WTC11 (cell line): ENCODE data around the gene KPRP. TPM values are rescaled to one million over a fixed set of nuclear protein-coding genes. Genes with fewer than 3 reads are reported as not detected.

ENCODE experiments used
- ATAC-seq: fragments of 200-7000 bp; cut with Tn5 transposase; 2 replicates; pipeline ENCODE4 v1.10.0; 2021; ENCODE audit warnings: mild to moderate bottlenecking, moderate library complexity
- CTCF ChIA-PET: fragments of 300-600 bp; sonication (Branson Sonifier 250); formaldehyde crosslinking; loops from one replicate; lab custom pipeline; 2021; ENCODE audit warnings: antibody characterized with exemption; lab: Charles Lee
- POLR2A ChIA-PET: fragments of 350-600 bp; sonication (Branson Sonifier 250); formaldehyde crosslinking; loops from one replicate; lab custom pipeline; 2021; ENCODE audit warnings: antibody characterized with exemption; lab: Charles Lee
- DNase-seq: peaks from one replicate; pipeline ENCODE4 v3.0.0; 2021; ENCODE audit warnings: low spot score
- H3K27ac Mint-ChIP-seq: 2 replicates; pipeline ENCODE4 v1.8.0; 2021; ENCODE audit warnings: mixed read lengths
- H3K27me3 Mint-ChIP-seq: 2 replicates; pipeline ENCODE4 v1.8.0; 2021; ENCODE audit warnings: low read depth, mild to moderate bottlenecking, moderate library complexity, mixed read lengths
- H3K36me3 Mint-ChIP-seq: 2 replicates; pipeline ENCODE4 v1.8.0; 2021; ENCODE audit warnings: mixed read lengths
- H3K4me1 Mint-ChIP-seq: 2 replicates; pipeline ENCODE4 v1.8.0; 2022; ENCODE audit warnings: mixed read lengths
- H3K4me3 Mint-ChIP-seq: 2 replicates; pipeline ENCODE4 v1.8.0; 2021; ENCODE audit warnings: mild to moderate bottlenecking, moderate library complexity, mixed read lengths
- H3K9me3 Mint-ChIP-seq: 2 replicates; pipeline ENCODE4 v1.8.0; 2021; ENCODE audit warnings: mixed read lengths
- ATF6 ChIP-seq: sonication (generic); formaldehyde crosslinking; IDR thresholded peaks from 2 replicates; pipeline ENCODE4 v1.8.1; 2023; ENCODE audit warnings: mild to moderate bottlenecking, missing genetic modification reagents
- CBFB ChIP-seq: sonication (generic); formaldehyde crosslinking; IDR thresholded peaks from 2 replicates; pipeline ENCODE4 v1.8.1; 2022; ENCODE audit warnings: mild to moderate bottlenecking, low read depth, missing genetic modification reagents
- CREB1 ChIP-seq: sonication (generic); formaldehyde crosslinking; IDR thresholded peaks from 2 replicates; pipeline ENCODE4 v1.8.0; 2023; ENCODE audit warnings: mild to moderate bottlenecking, missing genetic modification reagents
- E2F1 ChIP-seq: sonication (generic); formaldehyde crosslinking; IDR thresholded peaks from 2 replicates; pipeline ENCODE4 v1.8.0; 2022; ENCODE audit warnings: mild to moderate bottlenecking, missing genetic modification reagents
- E2F4 ChIP-seq: sonication (generic); formaldehyde crosslinking; IDR thresholded peaks from 2 replicates; pipeline ENCODE4 v1.8.1; 2022; ENCODE audit warnings: low read depth, mild to moderate bottlenecking, moderate library complexity, missing genetic modification reagents, borderline replicate concordance
- ETV6 ChIP-seq: sonication (generic); formaldehyde crosslinking; IDR thresholded peaks from 2 replicates; pipeline ENCODE4 v1.8.1; 2022; ENCODE audit warnings: mild to moderate bottlenecking, missing genetic modification reagents
- GTF2I ChIP-seq: fragments of 250-450 bp; sonication (Bioruptor Pico); conservative IDR thresholded peaks from 2 replicates; pipeline ENCODE4 v1.4.0; 2021; ENCODE audit warnings: mild to moderate bottlenecking
- IRF2 ChIP-seq: sonication (generic); formaldehyde crosslinking; IDR thresholded peaks from 2 replicates; pipeline ENCODE4 v1.8.0; 2022; ENCODE audit warnings: low read depth, missing genetic modification reagents, borderline replicate concordance
- JUN ChIP-seq: sonication (generic); formaldehyde crosslinking; IDR thresholded peaks from 2 replicates; pipeline ENCODE4 v1.8.0; 2023; ENCODE audit warnings: mild to moderate bottlenecking, missing genetic modification reagents
- MAX ChIP-seq: sonication (generic); formaldehyde crosslinking; IDR thresholded peaks from 2 replicates; pipeline ENCODE4 v1.8.0; 2022; ENCODE audit warnings: mild to moderate bottlenecking, missing genetic modification reagents
- NFATC4 ChIP-seq: fragments of 250-450 bp; sonication (Bioruptor Pico); IDR thresholded peaks from 2 replicates; pipeline ENCODE4 v1.9.0; 2021; ENCODE audit warnings: mild to moderate bottlenecking
- NFE2L1 ChIP-seq: sonication (generic); formaldehyde crosslinking; IDR thresholded peaks from 2 replicates; pipeline ENCODE4 v1.8.1; 2023; ENCODE audit warnings: missing genetic modification reagents
- NR2C2 ChIP-seq: sonication (generic); formaldehyde crosslinking; IDR thresholded peaks from 2 replicates; pipeline ENCODE4 v1.8.0; 2022; ENCODE audit warnings: mild to moderate bottlenecking, missing genetic modification reagents
- OVOL2 ChIP-seq: fragments of 250-450 bp; sonication (Bioruptor Pico); IDR thresholded peaks from 2 replicates; pipeline ENCODE4 v1.9.0; 2021; ENCODE audit warnings: mild to moderate bottlenecking, borderline replicate concordance
- PRRX2 ChIP-seq: fragments of 250-450 bp; sonication (Bioruptor Pico); IDR thresholded peaks from 2 replicates; pipeline ENCODE4 v1.8.0; 2021; ENCODE audit warnings: mild to moderate bottlenecking
- SMAD3 ChIP-seq: sonication (generic); formaldehyde crosslinking; IDR thresholded peaks from 2 replicates; pipeline ENCODE4 v1.8.0; 2022; ENCODE audit warnings: missing genetic modification reagents, mild to moderate bottlenecking, borderline replicate concordance
- SP1 ChIP-seq: sonication (generic); formaldehyde crosslinking; conservative IDR thresholded peaks from 2 replicates; pipeline ENCODE4 v1.8.1; 2022; ENCODE audit warnings: missing genetic modification reagents
- USF2 ChIP-seq: sonication (generic); formaldehyde crosslinking; IDR thresholded peaks from 2 replicates; pipeline ENCODE4 v1.8.1; 2023; ENCODE audit warnings: mild to moderate bottlenecking, missing genetic modification reagents, moderate library complexity
- ZBTB43 ChIP-seq: sonication (generic); formaldehyde crosslinking; IDR thresholded peaks from 2 replicates; pipeline ENCODE4 v1.8.1; 2023; ENCODE audit warnings: mild to moderate bottlenecking, missing genetic modification reagents
- ZNF121 ChIP-seq: sonication (generic); formaldehyde crosslinking; IDR thresholded peaks from 2 replicates; pipeline ENCODE4 v1.8.0; 2023; ENCODE audit warnings: missing genetic modification reagents
- ZNF138 ChIP-seq: sonication (generic); formaldehyde crosslinking; conservative IDR thresholded peaks from 2 replicates; pipeline ENCODE4 v1.8.1; 2022; ENCODE audit warnings: mild to moderate bottlenecking, moderate library complexity, missing genetic modification reagents
- ZNF416 ChIP-seq: fragments of 250-450 bp; sonication (Bioruptor Pico); IDR thresholded peaks from 2 replicates; pipeline ENCODE4 v1.9.0; 2021; ENCODE audit warnings: mild to moderate bottlenecking, inconsistent platforms
- ZNF512 ChIP-seq: sonication (generic); formaldehyde crosslinking; IDR thresholded peaks from 2 replicates; pipeline ENCODE4 v1.8.1; 2022; ENCODE audit warnings: missing genetic modification reagents, borderline replicate concordance
- ZNF671 ChIP-seq: fragments of 250-450 bp; sonication (Bioruptor Pico); IDR thresholded peaks from 2 replicates; pipeline ENCODE4 v1.8.0; 2021; ENCODE audit warnings: mild to moderate bottlenecking
- total RNA-seq: library from RNA; stranded (reverse); gene quantifications from 3 replicates; pipeline ENCODE4 v1.2.3, GENCODE V29; 2021

KPRP gene
- total RNA-seq, 1 experiment from 2014 or later: not detected

GRCh38 chr1:152760551-152761190 is 2.8 kb downstream of the KPRP start:
- Mint-ChIP-seq H3K4me3 (no peak overlapping the region), H3K9me3 (peaks cover 89% of the 10 kb centered on the region), H3K4me1 (no peaks in the 10 kb centered on the region), H3K27me3 (peaks cover 12% of the 10 kb centered on the region), H3K27ac (no peak overlapping the region), H3K36me3 (peaks cover 78% of the 10 kb centered on the region)
- ATAC-seq (no peak), DNase-seq (no peak)
- TF ChIP-seq ZNF671 (CRISPR knock-in tag) (no peak), CBFB (no peak), MAX (CRISPR knock-in tag) (no peak), ZNF512 (CRISPR knock-in tag) (no peak), ATF6 (CRISPR knock-in tag) (no peak), E2F4 (no peak), USF2 (CRISPR knock-in tag) (no peak), ZNF416 (CRISPR knock-in tag) (no peak), ZBTB43 (CRISPR knock-in tag) (no peak), NFATC4 (no peak), ETV6 (CRISPR knock-in tag) (no peak), GTF2I (no peak), PRRX2 (no peak), NR2C2 (CRISPR knock-in tag) (no peak), IRF2 (CRISPR knock-in tag) (no peak), OVOL2 (CRISPR knock-in tag) (no peak), JUN (no peak), SP1 (no peak)
- ChIA-PET CTCF (no interaction called here), POLR2A (interaction anchor here (0.6 kb wide), 1 partner anchor 240 kb away, joined by 5 read pairs; no protein-coding TSS in a partner anchor)

GRCh38 chr1:152761609-152762213 is 3.9 kb downstream of the KPRP start:
- ChIA-PET CTCF (no interaction called here), POLR2A (no interaction called here)
- DNase-seq (no peak), ATAC-seq (no peak)
- TF ChIP-seq NFE2L1 (no peak), ZNF121 (no peak), ETV6 (CRISPR knock-in tag) (no peak), ZNF138 (no peak), NR2C2 (CRISPR knock-in tag) (no peak), CREB1 (no peak), E2F1 (no peak), SMAD3 (CRISPR knock-in tag) (no peak)
- Mint-ChIP-seq H3K4me1 (no peaks in the 10 kb centered on the region), H3K27ac (no peak overlapping the region), H3K9me3 (peaks cover 89% of the 10 kb centered on the region), H3K27me3 (peaks cover 8% of the 10 kb centered on the region; the same call in 1 of the 2 replicates), H3K4me3 (no peak overlapping the region), H3K36me3 (peaks cover 81% of the 10 kb centered on the region)
